ENCODE data around the gene SOX6.

SOX6 gene

GRCh38 chr11:16321148-16321547 is 35.2 kb downstream of the SOX6 start:
- no peak for DNase-seq (ENCODE audit: extremely low read depth in 1 of 2, low read depth in 1 of 2)

- DNase-seq (ENCODE audit: extremely low read depth in 1 of 2, low read depth in 1 of 2): no peak
Measured at GRCh38 chr11:16318320-16318719, 38.0 kb downstream of the SOX6 start.

- no peak for DNase-seq (ENCODE audit: extremely low read depth in 1 of 2, low read depth in 1 of 2)
Measured at GRCh38 chr11:16317712-16318111, 38.6 kb downstream of the SOX6 start.

- no peak for DNase-seq (ENCODE audit: extremely low read depth in 1 of 2, low read depth in 1 of 2)
Measured at GRCh38 chr11:16313846-16314245, 42.5 kb downstream of the SOX6 start.

- no peak for DNase-seq (ENCODE audit: extremely low read depth in 1 of 2, low read depth in 1 of 2)
Measured at GRCh38 chr11:16312233-16312765, 44.0 kb downstream of the SOX6 start.

- no peak for DNase-seq (ENCODE audit: extremely low read depth in 1 of 2, low read depth in 1 of 2)
Measured at GRCh38 chr11:16311831-16312230, 44.5 kb downstream of the SOX6 start.

GRCh38 chr11:16310943-16311342 is 45.4 kb downstream of the SOX6 start:
- no peak for DNase-seq (ENCODE audit: extremely low read depth in 1 of 2, low read depth in 1 of 2)

GRCh38 chr11:16309226-16309625 is 47.1 kb downstream of the SOX6 start:
- DNase-seq (ENCODE audit: extremely low read depth in 1 of 2, low read depth in 1 of 2): no peak

- DNase-seq (ENCODE audit: extremely low read depth in 1 of 2, low read depth in 1 of 2): no peak
Measured at GRCh38 chr11:16301462-16301861, 54.9 kb downstream of the SOX6 start.

GRCh38 chr11:16299884-16300782 is 56.2 kb downstream of the SOX6 start:
- no peak for DNase-seq (ENCODE audit: extremely low read depth in 1 of 2, low read depth in 1 of 2)

GRCh38 chr11:16299390-16299789 is 57.0 kb downstream of the SOX6 start:
- DNase-seq (ENCODE audit: extremely low read depth in 1 of 2, low read depth in 1 of 2): no peak

- no peak for DNase-seq (ENCODE audit: extremely low read depth in 1 of 2, low read depth in 1 of 2)
Measured at GRCh38 chr11:16297332-16297731, 59.0 kb downstream of the SOX6 start.

- DNase-seq (ENCODE audit: extremely low read depth in 1 of 2, low read depth in 1 of 2): no peak
Measured at GRCh38 chr11:16296273-16296672, 60.1 kb downstream of the SOX6 start.

GRCh38 chr11:16295592-16295991 is 60.8 kb downstream of the SOX6 start:
- DNase-seq (ENCODE audit: extremely low read depth in 1 of 2, low read depth in 1 of 2): no peak

- DNase-seq (ENCODE audit: extremely low read depth in 1 of 2, low read depth in 1 of 2): no peak
Measured at GRCh38 chr11:16293204-16293681, 63.1 kb downstream of the SOX6 start.

- DNase-seq (ENCODE audit: extremely low read depth in 1 of 2, low read depth in 1 of 2): no peak
Measured at GRCh38 chr11:16292167-16292859, 64.0 kb downstream of the SOX6 start.

- no peak for DNase-seq (ENCODE audit: extremely low read depth in 1 of 2, low read depth in 1 of 2)
Measured at GRCh38 chr11:16291729-16292128, 64.6 kb downstream of the SOX6 start.

- no peak for DNase-seq (ENCODE audit: extremely low read depth in 1 of 2, low read depth in 1 of 2)
Measured at GRCh38 chr11:16289541-16289940, 66.8 kb downstream of the SOX6 start.

GRCh38 chr11:16287630-16288280 is 68.6 kb downstream of the SOX6 start:
- no peak for DNase-seq (ENCODE audit: extremely low read depth in 1 of 2, low read depth in 1 of 2)

GRCh38 chr11:16286095-16286494 is 70.3 kb downstream of the SOX6 start:
- no peak for DNase-seq (ENCODE audit: extremely low read depth in 1 of 2, low read depth in 1 of 2)

- DNase-seq (ENCODE audit: extremely low read depth in 1 of 2, low read depth in 1 of 2): no peak
Measured at GRCh38 chr11:16280256-16280682, 76.1 kb downstream of the SOX6 start.
